Right atrium auricular region (tissue), 2 donors: Measurements from ENCODE around the gene RNF8. TPM values are rescaled to one million over a fixed set of nuclear protein-coding genes. Genes with fewer than 3 reads are reported as not detected.

Source experiments
- DNase-seq: peaks from one replicate; pipeline ENCODE4 v3.0.0-alpha.2; 2019; ENCODE audit warnings: low spot score
- H3K27ac ChIP-seq, 2 donors: fragments of 200-600 bp; sonication (generic); 1 replicate in 1 of 2; 2 replicates in 1 of 2; pipeline ENCODE4 v1.5.1; 2016 to 2019
- H3K27me3 ChIP-seq, 2 donors: fragments of 200-600 bp; sonication (generic); one replicate each; pipeline versions ENCODE4 v1.5.1 to v1.6.0; 2017 to 2019
- H3K36me3 ChIP-seq: fragments of 200-600 bp; sonication (generic); one replicate; pipeline ENCODE4 v1.5.1; 2016
- H3K4me1 ChIP-seq, 2 donors: fragments of 200-600 bp; sonication (generic); one replicate each; pipeline versions ENCODE4 v1.5.1 to v1.6.0; 2017 to 2019
- H3K4me3 ChIP-seq, 2 donors: fragments of 200-600 bp; sonication (generic); 1 replicate in 1 of 2; 2 replicates in 1 of 2; pipeline ENCODE4 v1.5.1; 2017 to 2019; ENCODE audit warnings: mild to moderate bottlenecking in 1 of 2, moderate library complexity in 1 of 2
- H3K9me3 ChIP-seq, 2 donors: fragments of 200-600 bp; sonication (generic); one replicate each; pipeline ENCODE4 v1.5.1; 2019
- total RNA-seq, 2 donors: library from RNA; depleted of rRNA; stranded (reverse); fragments of >200 nt; gene quantifications; one replicate each; pipeline ENCODE4 v1.1.0, GENCODE V29; 2016
- TF ChIP-seq, protein P1 (sequence below), 2 donors: fragments of 200-600 bp; sonication (generic); IDR thresholded peaks; one replicate each; pipeline ENCODE4 v1.5.1; 2019; ENCODE audit warnings: antibody characterized with exemption in 2 of 2

Gene RNF8
- total RNA-seq, 2 donors from 2014 or later: 17.0 to 17.3 TPM

GRCh38 chr6:37313723-37314486, 39.9 kb upstream of the RNF8 start:
- Histone ChIP-seq H3K36me3 (peaks cover 56% of the 10 kb centered on the region), H3K27ac (no peak overlapping the region), H3K4me3 (no peak overlapping the region), H3K4me1 (peaks cover 0 to 5% of the 10 kb centered on the region in 2 donors), H3K9me3 (no peaks in the 10 kb centered on the region), H3K27me3 (no peaks in the 10 kb centered on the region)
- TF ChIP-seq, protein P1, sequence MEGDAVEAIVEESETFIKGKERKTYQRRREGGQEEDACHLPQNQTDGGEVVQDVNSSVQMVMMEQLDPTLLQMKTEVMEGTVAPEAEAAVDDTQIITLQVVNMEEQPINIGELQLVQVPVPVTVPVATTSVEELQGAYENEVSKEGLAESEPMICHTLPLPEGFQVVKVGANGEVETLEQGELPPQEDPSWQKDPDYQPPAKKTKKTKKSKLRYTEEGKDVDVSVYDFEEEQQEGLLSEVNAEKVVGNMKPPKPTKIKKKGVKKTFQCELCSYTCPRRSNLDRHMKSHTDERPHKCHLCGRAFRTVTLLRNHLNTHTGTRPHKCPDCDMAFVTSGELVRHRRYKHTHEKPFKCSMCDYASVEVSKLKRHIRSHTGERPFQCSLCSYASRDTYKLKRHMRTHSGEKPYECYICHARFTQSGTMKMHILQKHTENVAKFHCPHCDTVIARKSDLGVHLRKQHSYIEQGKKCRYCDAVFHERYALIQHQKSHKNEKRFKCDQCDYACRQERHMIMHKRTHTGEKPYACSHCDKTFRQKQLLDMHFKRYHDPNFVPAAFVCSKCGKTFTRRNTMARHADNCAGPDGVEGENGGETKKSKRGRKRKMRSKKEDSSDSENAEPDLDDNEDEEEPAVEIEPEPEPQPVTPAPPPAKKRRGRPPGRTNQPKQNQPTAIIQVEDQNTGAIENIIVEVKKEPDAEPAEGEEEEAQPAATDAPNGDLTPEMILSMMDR (IDR thresholded peaks at IDR 0.05): no peak
- DNase-seq: no peak

DNA sequence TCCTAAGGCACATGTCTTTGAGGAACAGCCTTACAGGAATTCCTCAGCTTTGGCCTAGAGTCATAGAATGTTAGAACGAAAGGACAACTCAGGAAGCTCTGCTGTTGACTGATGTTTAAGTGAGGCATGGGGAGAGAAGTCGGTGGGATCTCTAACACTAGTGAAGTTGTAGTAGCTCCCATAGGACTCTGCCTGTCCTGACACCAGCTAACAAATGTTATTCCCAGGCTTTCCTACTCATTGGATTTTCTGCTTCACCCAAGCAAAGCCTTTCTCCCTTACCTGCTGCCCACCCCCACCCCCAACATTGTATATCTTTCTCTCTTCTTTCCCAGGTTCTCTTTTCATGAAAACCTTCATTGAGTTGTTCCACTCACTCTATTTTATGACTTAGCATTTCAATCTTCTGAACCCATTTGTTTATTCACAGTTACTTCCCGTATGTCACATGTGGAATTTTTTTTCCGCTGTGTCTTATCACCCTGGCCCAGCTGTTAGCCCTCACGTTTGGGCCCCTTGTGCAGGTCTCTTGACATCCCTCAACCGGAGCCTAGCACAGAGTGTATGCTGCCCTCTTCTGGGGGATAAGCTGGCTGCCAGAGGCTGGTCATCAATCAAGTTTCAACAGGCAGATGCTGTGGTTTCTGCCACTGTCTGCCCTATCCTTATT, 39.2 kb upstream of the RNF8 start:
- Histone ChIP-seq H3K36me3 (peaks cover 57% of the 10 kb centered on the region), H3K4me3 (no peak overlapping the region), H3K9me3 (no peaks in the 10 kb centered on the region), H3K4me1 (peaks cover 0 to 4% of the 10 kb centered on the region in 2 donors), H3K27ac (no peak overlapping the region), H3K27me3 (no peaks in the 10 kb centered on the region)
- DNase-seq: no peak
- TF ChIP-seq, protein P1 (IDR thresholded peaks at IDR 0.05): peak in 1 of 2 donors; percentile 62

DNA sequence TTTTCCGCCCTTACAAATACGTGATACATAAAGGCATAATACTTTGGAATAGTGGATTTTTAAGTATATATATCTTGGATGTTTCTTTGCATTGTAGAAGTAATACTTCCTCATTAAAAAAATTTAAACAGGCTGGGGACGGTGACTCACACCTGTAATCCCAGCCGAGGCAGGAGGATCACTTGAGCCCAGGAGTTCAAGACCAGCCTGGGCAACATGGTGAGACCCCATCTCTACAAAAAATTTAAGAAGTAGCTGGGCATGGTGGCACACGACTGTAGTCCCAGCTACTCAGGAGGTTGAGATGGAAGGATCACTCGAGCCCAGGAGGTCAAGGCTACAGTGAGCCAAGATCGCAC, 38.6 kb upstream of the RNF8 start:
- H3K4me3 ChIP-seq: no peak overlapping the region
- DNase-seq: no peak
- H3K36me3 ChIP-seq: peaks cover 61% of the 10 kb centered on the region
- H3K27ac ChIP-seq: no peak overlapping the region
- TF ChIP-seq, protein P1 (IDR thresholded peaks at IDR 0.05): no peak
- H3K27me3 ChIP-seq: no peaks in the 10 kb centered on the region
- H3K4me1 ChIP-seq: peaks cover 0 to 9% of the 10 kb centered on the region in 2 donors
- no peaks in the 10 kb centered on the region for H3K9me3 ChIP-seq

- TF ChIP-seq, protein P1 (IDR thresholded peaks at IDR 0.05): no peak
- Histone ChIP-seq H3K4me3 (no peak overlapping the region), H3K27ac (no peak overlapping the region), H3K36me3 (peaks cover 61% of the 10 kb centered on the region), H3K9me3 (no peaks in the 10 kb centered on the region), H3K4me1 (peaks cover 0 to 15% of the 10 kb centered on the region in 2 donors), H3K27me3 (no peaks in the 10 kb centered on the region)
- no peak for DNase-seq
These were observed 37.7 kb upstream of the RNF8 start for GRCh38 chr6:37316071-37316470.

GRCh38 chr6:37317312-37318038, 36.3 kb upstream of the RNF8 start:
- TF ChIP-seq, protein P1 (IDR thresholded peaks at IDR 0.05): no peak
- Histone ChIP-seq H3K27ac (no peak overlapping the region), H3K27me3 (no peaks in the 10 kb centered on the region), H3K9me3 (no peaks in the 10 kb centered on the region), H3K4me1 (peaks cover 0 to 19% of the 10 kb centered on the region in 2 donors), H3K36me3 (peaks cover 61% of the 10 kb centered on the region), H3K4me3 (no peak overlapping the region)
- no peak for DNase-seq
